ENCODE results near the gene CLCNKB. TPM values are rescaled to one million over a fixed set of nuclear protein-coding genes. Genes with fewer than 3 reads are reported as not detected.

CLCNKB gene
- total and polyA plus RNA-seq, 4 experiments from 2014 or later: not detected

- Mint-ChIP-seq H3K36me3 (no peaks in the 10 kb centered on the region), H3K27me3 (peaks cover 1 to 4% of the 10 kb centered on the region in 2 donors), H3K4me1 (peaks cover 16 to 49% (median 33%) of the 10 kb centered on the region in 4 donors), H3K4me3 (no peak overlapping the region), H3K27ac (peak overlapping the region in 1 of 7 donors; percentile 41), H3K9me3 (peaks cover 0 to 2% (median 0%) of the 10 kb centered on the region in 8 donors)
- Histone ChIP-seq H3K4me1 (ENCODE audit: insufficient read depth, low read length) (peaks cover 30% of the 10 kb centered on the region), H3K9me3 (ENCODE audit: control insufficient read depth in 1 of 2, low read length in 2 of 2) (no peaks in the 10 kb centered on the region), H3K27me3 (ENCODE audit: insufficient read depth, low read length) (no peaks in the 10 kb centered on the region), H3K36me3 (ENCODE audit: insufficient read depth, low read length) (no peaks in the 10 kb centered on the region), H3K4me3 (ENCODE audit: low read length in 2 of 2) (no peak overlapping the region), H3K27ac (ENCODE audit: low read depth, low read length) (no peak overlapping the region)
- no peak for DNase-seq
- ChIA-PET CTCF (ENCODE audit: partially characterized antibody) (interaction anchor here (1.0 to 1.3 kb wide), 2 partner anchors 13 to 253 kb away, joined by 3 to 4 read pairs; no protein-coding TSS in a partner anchor), POLR2A (ENCODE audit: partially characterized antibody) (no interaction called here)
- intact Hi-C loops (cut with micrococcal nuclease): no loop called here
These were observed 23.7 kb downstream of the CLCNKB start for GRCh38 chr1:16067127-16067768.

- no peak overlapping the region for H3K27ac Mint-ChIP-seq
These were observed 24.4 kb downstream of the CLCNKB start for GRCh38 chr1:16067933-16068332.

GRCh38 chr1:16068356-16069270 is 25.0 kb downstream of the CLCNKB start:
- H3K27me3 Mint-ChIP-seq: peaks cover 1 to 4% of the 10 kb centered on the region in 2 donors
- POLR2A ChIA-PET (ENCODE audit: partially characterized antibody): no interaction called here
- Histone ChIP-seq H3K4me1 (ENCODE audit: insufficient read depth, low read length) (peaks cover 31% of the 10 kb centered on the region), H3K4me3 (ENCODE audit: low read length in 2 of 2) (no peak overlapping the region), H3K36me3 (ENCODE audit: insufficient read depth, low read length) (no peaks in the 10 kb centered on the region), H3K27me3 (ENCODE audit: insufficient read depth, low read length) (no peaks in the 10 kb centered on the region), H3K9me3 (ENCODE audit: control insufficient read depth in 1 of 2, low read length in 2 of 2) (no peaks in the 10 kb centered on the region), H3K27ac (ENCODE audit: low read depth, low read length) (no peak overlapping the region)
- intact Hi-C loops (cut with micrococcal nuclease): no loop called here
- no peak overlapping the region for H3K4me3 Mint-ChIP-seq
- DNase-seq: no peak
- no peaks in the 10 kb centered on the region for H3K36me3 Mint-ChIP-seq
- no peak overlapping the region for H3K27ac Mint-ChIP-seq
- CTCF ChIA-PET (ENCODE audit: partially characterized antibody): interaction anchor here (1.9 to 3.1 kb wide), 2 partner anchors 11 to 170 kb away, joined by 4 to 18 read pairs; no protein-coding TSS in a partner anchor
- H3K4me1 Mint-ChIP-seq: peaks cover 16 to 50% (median 33%) of the 10 kb centered on the region in 4 donors
- H3K9me3 Mint-ChIP-seq: peaks cover 0 to 2% (median 0%) of the 10 kb centered on the region in 8 donors

More at GRCh38 chr1:16067933-16068332, 24.4 kb downstream of the CLCNKB start:
- H3K27me3 ChIP-seq (ENCODE audit: insufficient read depth, low read length): no peaks in the 10 kb centered on the region
- no peak overlapping the region for H3K27ac ChIP-seq (ENCODE audit: low read depth, low read length)
- POLR2A ChIA-PET (ENCODE audit: partially characterized antibody): no interaction called here
- peaks cover 30% of the 10 kb centered on the region for H3K4me1 ChIP-seq (ENCODE audit: insufficient read depth, low read length)
- H3K36me3 ChIP-seq (ENCODE audit: insufficient read depth, low read length): no peaks in the 10 kb centered on the region
- H3K36me3 Mint-ChIP-seq: no peaks in the 10 kb centered on the region
- CTCF ChIA-PET (ENCODE audit: partially characterized antibody): interaction anchor here (3.1 kb wide), 1 partner anchor 11 kb away, joined by 18 read pairs; no protein-coding TSS in a partner anchor
- peaks cover 0 to 2% (median 0%) of the 10 kb centered on the region in 8 donors for H3K9me3 Mint-ChIP-seq
- H3K4me3 ChIP-seq (ENCODE audit: low read length in 2 of 2): no peak overlapping the region
- intact Hi-C loops (cut with micrococcal nuclease): no loop called here
- no peak overlapping the region for H3K4me3 Mint-ChIP-seq
- DNase-seq: no peak
- no peaks in the 10 kb centered on the region for H3K9me3 ChIP-seq (ENCODE audit: control insufficient read depth in 1 of 2, low read length in 2 of 2)
- H3K27me3 Mint-ChIP-seq: peaks cover 1 to 4% of the 10 kb centered on the region in 2 donors
- peaks cover 16 to 49% (median 33%) of the 10 kb centered on the region in 4 donors for H3K4me1 Mint-ChIP-seq

- DNase-seq: no peak
- H3K4me1 Mint-ChIP-seq: peaks cover 14 to 39% (median 25%) of the 10 kb centered on the region in 4 donors
- ChIA-PET POLR2A (ENCODE audit: partially characterized antibody) (interaction anchor here (2.1 kb wide), 1 partner anchor 8 kb away, joined by 7 read pairs; no protein-coding TSS in a partner anchor), CTCF (ENCODE audit: partially characterized antibody) (interaction anchor here (0.7 to 4.0 kb wide), 6 partner anchors 8 to 173 kb away, joined by 3 to 18 read pairs (median 4); no protein-coding TSS in a partner anchor)
- H3K4me3 ChIP-seq (ENCODE audit: low read length in 2 of 2): no peak overlapping the region
- H3K9me3 Mint-ChIP-seq: peaks cover 0 to 2% (median 0%) of the 10 kb centered on the region in 8 donors
- no peaks in the 10 kb centered on the region for H3K36me3 Mint-ChIP-seq
- no peaks in the 10 kb centered on the region for H3K9me3 ChIP-seq (ENCODE audit: control insufficient read depth in 1 of 2, low read length in 2 of 2)
- no peak overlapping the region for H3K27ac ChIP-seq (ENCODE audit: low read depth, low read length)
- no peaks in the 10 kb centered on the region for H3K36me3 ChIP-seq (ENCODE audit: insufficient read depth, low read length)
- peaks cover 6 to 11% of the 10 kb centered on the region in 2 donors for H3K27me3 Mint-ChIP-seq
- intact Hi-C loops (cut with micrococcal nuclease): no loop called here
- H3K27ac Mint-ChIP-seq: no peak overlapping the region
- H3K4me3 Mint-ChIP-seq: peak overlapping the region in 1 of 8 donors; percentile 15
- H3K27me3 ChIP-seq (ENCODE audit: insufficient read depth, low read length): peaks cover 7% of the 10 kb centered on the region
- peaks cover 27% of the 10 kb centered on the region for H3K4me1 ChIP-seq (ENCODE audit: insufficient read depth, low read length)
These were observed 27.2 kb downstream of the CLCNKB start for GRCh38 chr1:16070640-16071355.

GRCh38 chr1:16071614-16072013 is 28.0 kb downstream of the CLCNKB start:
- H3K4me1 Mint-ChIP-seq: peaks cover 14 to 39% (median 25%) of the 10 kb centered on the region in 4 donors
- peaks cover 5 to 11% of the 10 kb centered on the region in 2 donors for H3K27me3 Mint-ChIP-seq
- Histone ChIP-seq H3K4me3 (ENCODE audit: low read length in 2 of 2) (no peak overlapping the region), H3K4me1 (ENCODE audit: insufficient read depth, low read length) (peaks cover 27% of the 10 kb centered on the region), H3K9me3 (ENCODE audit: control insufficient read depth in 1 of 2, low read length in 2 of 2) (no peaks in the 10 kb centered on the region), H3K36me3 (ENCODE audit: insufficient read depth, low read length) (no peaks in the 10 kb centered on the region), H3K27me3 (ENCODE audit: insufficient read depth, low read length) (peaks cover 7% of the 10 kb centered on the region), H3K27ac (ENCODE audit: low read depth, low read length) (no peak overlapping the region)
- H3K4me3 Mint-ChIP-seq: peak overlapping the region in 2 of 8 donors; percentile 2 to 38
- ChIA-PET CTCF (ENCODE audit: partially characterized antibody) (interaction anchor here (4.0 kb wide), 1 partner anchor 11 kb away, joined by 14 read pairs; no protein-coding TSS in a partner anchor), POLR2A (ENCODE audit: partially characterized antibody) (no interaction called here)
- intact Hi-C loops (cut with micrococcal nuclease): no loop called here
- H3K27ac Mint-ChIP-seq: peak overlapping the region in 1 of 7 donors; percentile 59
- no peak for DNase-seq
- H3K36me3 Mint-ChIP-seq: no peaks in the 10 kb centered on the region
- H3K9me3 Mint-ChIP-seq: peaks cover 0 to 2% (median 0%) of the 10 kb centered on the region in 8 donors

- H3K27me3 ChIP-seq (ENCODE audit: insufficient read depth, low read length): peaks cover 7% of the 10 kb centered on the region
- H3K4me3 Mint-ChIP-seq: peak overlapping the region in 5 of 8 donors; percentile 2 to 52 (median 38)
- H3K9me3 ChIP-seq (ENCODE audit: control insufficient read depth in 1 of 2, low read length in 2 of 2): no peaks in the 10 kb centered on the region
- no peak overlapping the region for H3K27ac Mint-ChIP-seq
- peaks cover 27% of the 10 kb centered on the region for H3K4me1 ChIP-seq (ENCODE audit: insufficient read depth, low read length)
- CTCF ChIA-PET (ENCODE audit: partially characterized antibody): interaction anchor here (0.5 to 4.0 kb wide), 4 partner anchors 11 to 228 kb away, joined by 3 to 14 read pairs (median 4); no protein-coding TSS in a partner anchor
- intact Hi-C loops (cut with micrococcal nuclease): no loop called here
- peaks cover 0 to 2% (median 0%) of the 10 kb centered on the region in 8 donors for H3K9me3 Mint-ChIP-seq
- H3K27me3 Mint-ChIP-seq: peaks cover 5 to 11% of the 10 kb centered on the region in 2 donors
- peaks cover 14 to 39% (median 25%) of the 10 kb centered on the region in 4 donors for H3K4me1 Mint-ChIP-seq
- H3K36me3 ChIP-seq (ENCODE audit: insufficient read depth, low read length): no peaks in the 10 kb centered on the region
- H3K4me3 ChIP-seq (ENCODE audit: low read length in 2 of 2): no peak overlapping the region
- no peak overlapping the region for H3K27ac ChIP-seq (ENCODE audit: low read depth, low read length)
- POLR2A ChIA-PET (ENCODE audit: partially characterized antibody): no interaction called here
- no peaks in the 10 kb centered on the region for H3K36me3 Mint-ChIP-seq
- no peak for DNase-seq
These were observed 28.5 kb downstream of the CLCNKB start for GRCh38 chr1:16072095-16072494.

All from CD4-positive, alpha-beta memory T cell (primary cell).